NCI-H146 treated with DMSO at 0.1 percent for 48 hours (cell line): ENCODE measurements around the gene INF2.
"Not testable (repeated sequence)": the region's sequence is repeated elsewhere in the genome, so short reads cannot be mapped to it uniquely, and the experiment has no call there.

Experiments
- DNase-seq: peaks from one replicate; lab custom pipeline; 2025; ENCODE audit not compliant: unreplicated experiment; lab: John Stamatoyannopoulos, UW

Gene INF2

DNA sequence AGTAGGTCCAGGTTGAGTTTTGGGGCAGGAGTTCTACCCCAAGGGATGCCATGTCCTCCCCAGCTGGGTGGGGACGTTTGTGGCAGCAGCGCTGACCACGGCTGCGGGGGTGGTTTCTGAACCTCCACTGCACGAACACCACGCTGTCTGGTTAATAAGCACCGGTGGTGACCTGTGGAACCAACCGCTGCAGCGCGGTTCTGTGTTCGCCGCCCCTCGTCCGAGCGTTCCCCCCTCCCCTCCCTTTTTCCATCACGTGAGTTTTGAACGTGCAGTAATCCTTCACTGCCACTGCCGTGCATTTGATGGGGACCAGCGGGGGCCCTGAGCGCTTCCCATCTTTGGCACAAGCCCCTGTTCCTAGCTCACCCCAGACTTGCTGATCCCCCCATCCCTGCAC, 28.2 kb downstream of the INF2 start:
- no peak for DNase-seq

DNA sequence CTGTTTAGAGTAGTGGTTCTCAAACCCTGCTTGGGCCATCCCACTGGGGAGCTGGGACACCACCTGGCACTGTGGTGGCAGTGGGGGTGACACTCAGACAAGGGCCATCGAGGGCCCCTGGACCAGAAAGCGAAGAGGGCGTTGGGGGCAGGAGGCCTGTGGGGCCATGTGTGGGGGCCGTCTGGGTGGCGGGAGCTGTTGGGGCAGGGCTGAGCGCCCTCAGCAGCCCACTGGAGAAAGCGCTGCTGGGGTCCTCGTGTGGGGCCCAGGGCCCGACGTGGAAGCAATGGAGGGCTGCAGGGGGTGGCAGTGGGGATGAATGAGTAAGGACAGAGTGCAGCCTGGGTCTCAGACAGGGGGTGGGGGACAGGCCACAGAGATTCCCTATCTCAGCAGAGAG, 28.7 kb downstream of the INF2 start:
- no peak for DNase-seq

- DNase-seq = no peak
Measured at GRCh38 chr14:104718871-104719270, 29.5 kb downstream of the INF2 start.

- no peak for DNase-seq
Measured at GRCh38 chr14:104719343-104719742, 29.9 kb downstream of the INF2 start.

- no peak for DNase-seq
Measured at GRCh38 chr14:104721505-104722431, 32.4 kb downstream of the INF2 start.

- no peak for DNase-seq
Measured at GRCh38 chr14:104722938-104723650, 33.7 kb downstream of the INF2 start.

- DNase-seq = peak; percentile 33
Measured at GRCh38 chr14:104723651-104724406, 34.4 kb downstream of the INF2 start, which contains the start of gene ADSS1. ADSS1 (plus strand) TSS chr14:104724229; CDS start chr14:104724271, 42 bp downstream.

GRCh38 chr14:104724407-104724980, 35.1 kb downstream of the INF2 start:
- no peak for DNase-seq

- DNase-seq = no peak
Measured at GRCh38 chr14:104724981-104725771, 35.8 kb downstream of the INF2 start.

DNA sequence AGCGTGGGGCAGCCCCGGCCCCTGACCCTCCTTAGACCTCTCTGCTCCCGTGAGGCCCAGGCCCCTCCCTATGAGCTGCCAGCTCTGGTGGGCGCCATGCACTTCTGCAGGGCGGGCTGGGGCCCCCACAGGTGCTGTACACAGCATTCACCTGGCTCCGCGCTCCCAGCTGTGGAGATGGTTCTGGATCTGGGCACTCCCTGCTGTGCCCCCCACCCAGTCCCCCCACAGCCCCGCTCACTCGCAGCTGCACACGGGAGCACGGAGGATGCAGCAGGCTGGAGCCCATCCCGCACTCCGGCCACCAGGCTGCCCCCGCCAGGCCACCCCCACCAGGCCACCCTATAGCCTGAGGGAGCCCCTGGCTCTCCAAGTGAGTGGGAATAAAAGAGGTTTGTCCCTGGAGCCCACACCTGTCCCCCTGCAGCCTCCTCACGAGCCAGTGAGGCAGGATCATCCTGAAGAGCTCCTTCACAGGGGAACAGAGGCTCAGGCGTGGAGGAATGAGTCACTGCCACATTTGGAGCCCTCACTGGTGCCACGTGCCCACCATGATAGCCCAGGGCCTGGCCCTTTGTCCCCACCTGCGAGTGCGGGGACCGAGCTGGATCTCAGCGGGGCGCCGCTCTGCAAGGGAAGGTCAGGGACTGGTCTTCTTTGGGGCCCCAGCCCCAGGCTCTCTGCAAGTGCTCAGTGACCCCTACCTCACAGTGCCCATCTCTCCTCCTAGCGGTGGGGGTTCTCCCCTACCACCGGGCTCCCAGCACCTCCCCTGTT, 36.5 kb downstream of the INF2 start:
- DNase-seq = no peak

- no peak for DNase-seq
Measured at GRCh38 chr14:104726600-104727451, 37.4 kb downstream of the INF2 start.

- DNase-seq = no peak
Measured at GRCh38 chr14:104728631-104729030, 39.2 kb downstream of the INF2 start.

DNA sequence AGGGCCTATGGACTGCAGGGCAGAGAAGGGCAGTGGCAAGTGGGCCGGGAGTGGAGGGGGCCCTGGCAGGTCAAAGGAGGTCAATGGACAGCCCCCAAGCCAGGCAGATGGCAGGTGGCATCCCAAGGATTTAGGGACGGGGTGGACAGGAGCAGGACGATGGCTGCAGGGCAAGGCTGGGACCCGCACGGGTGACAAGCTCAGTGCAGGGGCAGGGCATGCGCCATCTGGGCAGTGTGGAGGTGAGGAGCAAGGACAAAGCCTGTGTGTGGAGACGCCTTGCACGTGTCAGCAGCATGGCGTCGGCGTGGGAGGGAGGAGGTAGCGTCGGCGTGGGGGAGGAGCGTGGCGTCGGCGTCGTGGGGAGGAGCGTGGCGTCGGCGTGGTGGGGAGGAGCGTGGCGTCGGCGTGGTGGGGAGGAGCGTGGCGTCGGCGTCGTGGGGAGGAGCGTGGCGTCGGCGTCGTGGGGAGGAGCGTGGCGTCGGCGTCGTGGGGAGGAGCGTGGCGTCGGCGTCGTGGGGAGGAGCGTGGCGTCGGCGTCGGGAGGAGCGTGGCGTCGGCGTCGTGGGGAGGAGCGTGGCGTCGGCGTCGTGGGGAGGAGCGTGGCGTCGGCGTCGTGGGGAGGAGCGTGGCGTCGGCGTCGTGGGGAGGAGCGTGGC, 39.9 kb downstream of the INF2 start:
- not testable (repeated sequence) for DNase-seq

DNA sequence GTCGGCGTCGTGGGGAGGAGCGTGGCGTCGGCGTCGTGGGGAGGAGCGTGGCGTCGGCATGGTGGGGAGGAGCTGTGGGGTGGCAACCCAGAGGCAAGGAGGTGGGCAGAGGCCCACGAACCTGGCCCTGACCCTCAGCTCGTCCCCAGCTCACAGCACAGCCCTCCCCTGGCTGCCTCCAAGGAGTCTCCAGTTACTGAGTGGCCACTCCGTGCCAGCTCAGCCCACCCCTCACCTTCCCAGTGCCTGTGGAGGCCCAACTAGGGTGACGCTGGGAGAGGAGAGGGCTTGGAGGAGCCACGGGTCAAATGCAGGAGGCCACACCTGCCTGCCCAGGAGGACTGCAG, 40.4 kb downstream of the INF2 start:
- DNase-seq = no peak

GRCh38 chr14:104730487-104730886, 41.1 kb downstream of the INF2 start:
- no peak for DNase-seq

- no peak for DNase-seq
Measured at GRCh38 chr14:104731320-104732294, 42.2 kb downstream of the INF2 start.

GRCh38 chr14:104732355-104732804, 43.0 kb downstream of the INF2 start:
- DNase-seq = no peak
